ENCODE data around the gene SLC38A11.

SLC38A11 gene

GRCh38 chr2:164903951-164904350, 51.4 kb downstream of the SLC38A11 start:
- no peak overlapping the region for H3K27ac ChIP-seq
- TF ChIP-seq ZFX (IDR thresholded peaks at IDR 0.05; ENCODE audit: borderline replicate concordance) = no peak

DNA sequence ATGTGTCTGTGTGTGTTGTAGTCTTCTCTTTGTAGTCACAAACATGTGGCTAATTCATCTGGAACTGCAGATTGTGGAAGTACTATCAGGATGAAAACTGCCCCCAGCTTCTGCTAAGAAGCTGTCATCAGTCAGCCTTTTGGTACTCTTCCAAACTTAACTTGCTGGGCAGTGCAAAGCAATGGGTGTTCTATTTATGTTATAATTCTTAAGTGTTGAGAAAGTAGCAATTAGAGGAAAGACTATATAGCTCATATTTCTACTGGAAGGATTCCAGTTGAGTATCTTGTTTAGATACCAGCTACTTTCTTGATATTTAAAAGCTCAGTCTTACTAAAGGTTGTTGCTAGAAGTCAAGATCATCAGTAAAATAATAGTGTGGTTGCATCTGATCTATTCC, 52.1 kb downstream of the SLC38A11 start:
- no peak for TF ChIP-seq ZFX (IDR thresholded peaks at IDR 0.05; ENCODE audit: borderline replicate concordance)
- H3K27ac ChIP-seq = no peak overlapping the region

DNA sequence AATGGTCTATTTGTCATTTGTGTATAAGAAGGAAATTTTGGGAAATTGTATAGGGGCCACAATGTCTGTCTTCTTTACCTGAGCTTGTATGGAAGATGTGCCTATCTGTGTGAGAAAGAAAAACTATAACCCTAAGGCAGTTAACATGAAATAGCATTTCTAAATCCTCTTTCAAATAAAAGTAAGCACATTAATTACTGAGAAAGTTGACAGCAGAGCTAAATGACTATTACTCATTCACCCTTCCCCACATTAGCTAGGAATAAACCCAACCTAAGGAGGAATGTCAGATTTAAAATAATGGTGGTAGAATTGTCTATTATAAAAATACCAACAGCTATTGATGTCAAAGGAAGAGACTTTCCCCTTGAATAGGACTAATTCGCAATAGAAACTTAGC, 56.2 kb downstream of the SLC38A11 start:
- H3K27ac ChIP-seq = no peak overlapping the region
- TF ChIP-seq ZFX (IDR thresholded peaks at IDR 0.05; ENCODE audit: borderline replicate concordance) (no peak), CTCF (IDR thresholded peaks at IDR 0.05) (no peak)

- no peak overlapping the region for H3K27ac ChIP-seq
- TF ChIP-seq CTCF (IDR thresholded peaks at IDR 0.05) (no peak), ZFX (IDR thresholded peaks at IDR 0.05; ENCODE audit: borderline replicate concordance) (no peak)
Observed at GRCh38 chr2:164898475-164898874, 56.9 kb downstream of the SLC38A11 start.

GRCh38 chr2:164897469-164898260, 57.7 kb downstream of the SLC38A11 start:
- no peak overlapping the region for H3K27ac ChIP-seq
- TF ChIP-seq CTCF (IDR thresholded peaks at IDR 0.05) (no peak), ZFX (IDR thresholded peaks at IDR 0.05; ENCODE audit: borderline replicate concordance) (no peak)

DNA sequence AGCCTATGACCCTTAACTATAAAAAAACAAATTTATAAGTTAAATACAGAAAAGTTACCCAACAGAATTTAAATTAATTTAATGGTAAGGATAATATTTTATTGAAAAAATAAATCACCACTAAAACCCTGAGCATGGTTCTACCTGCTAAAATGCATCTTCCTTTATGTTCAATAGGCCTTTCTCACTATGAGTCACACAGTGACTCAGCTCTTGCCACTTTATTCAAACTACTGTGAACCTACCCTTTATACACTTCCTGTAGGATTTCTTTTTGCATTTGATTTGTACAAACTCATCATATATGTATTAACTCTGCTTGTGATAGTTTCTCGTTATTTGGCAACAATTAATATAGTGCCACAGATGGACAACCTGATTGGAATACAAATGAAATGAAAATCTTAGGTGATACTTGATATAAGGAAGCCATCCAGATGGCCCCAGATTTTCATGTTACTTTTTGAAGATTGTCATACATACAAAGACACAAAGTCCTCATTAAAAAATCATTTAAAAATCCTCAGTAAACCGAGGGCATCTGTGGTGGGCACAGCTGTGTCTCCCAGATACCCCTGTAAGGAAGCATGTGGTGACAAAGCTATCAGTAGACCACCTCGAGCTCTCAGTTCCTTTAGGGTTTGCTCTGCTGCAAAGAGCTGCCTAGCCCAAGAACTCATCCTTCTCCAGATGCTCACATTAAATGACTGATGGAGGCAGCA, 58.5 kb downstream of the SLC38A11 start:
- TF ChIP-seq ZFX (IDR thresholded peaks at IDR 0.05; ENCODE audit: borderline replicate concordance) = no peak
- H3K27ac ChIP-seq = no peak overlapping the region

- TF ChIP-seq CTCF (IDR thresholded peaks at IDR 0.05) (no peak), ZFX (IDR thresholded peaks at IDR 0.05; ENCODE audit: borderline replicate concordance) (no peak)
- H3K27ac ChIP-seq = no peak overlapping the region
Observed at GRCh38 chr2:164896226-164896625, 59.1 kb downstream of the SLC38A11 start.

GRCh38 chr2:164891460-164891859, 63.9 kb downstream of the SLC38A11 start:
- TF ChIP-seq ZFX (IDR thresholded peaks at IDR 0.05; ENCODE audit: borderline replicate concordance) = no peak
- no peak for TF ChIP-seq CTCF (IDR thresholded peaks at IDR 0.05)

More at GRCh38 chr2:164891460-164891859, 63.9 kb downstream of the SLC38A11 start:
- no peak overlapping the region for H3K27ac ChIP-seq
